HepG2 (cell line): ENCODE data around the gene N4BP2L1. TPM values are rescaled to one million over a fixed set of nuclear protein-coding genes. Genes with fewer than 3 reads are reported as not detected.

ENCODE experiments used
- AKNA ChIP-seq: sonication (generic); formaldehyde crosslinking; IDR thresholded peaks from 2 replicates; pipeline ENCODE4 v1.4.0; 2020; ENCODE audit warnings: missing genetic modification reagents, borderline replicate concordance
- ARNT2 ChIP-seq: sonication (generic); formaldehyde crosslinking; IDR thresholded peaks from 2 replicates; pipeline ENCODE4 v1.8.0; 2022; ENCODE audit warnings: mild to moderate bottlenecking, low read depth, missing genetic modification reagents, moderate library complexity
- CBX2 ChIP-seq, 2 experiments: fragments of 200-600 bp in 1 of 2; sonication (generic); formaldehyde crosslinking in 1 of 2; IDR thresholded peaks; 2 replicates each; pipeline versions ENCODE4 v1.7.0 to v1.8.1; 2018 to 2022; ENCODE audit warnings: low read depth in 2 of 2, low read length in 1 of 2, mild to moderate bottlenecking in 1 of 2, missing genetic modification reagents in 1 of 2
- FOXA3 ChIP-seq: IDR thresholded peaks from 2 replicates; pipeline ENCODE4 v1.6.1; 2016; ENCODE audit warnings: missing genetic modification reagents, missing compliant biosample characterization
- HDAC6 ChIP-seq: fragments of 200-600 bp; sonication (generic); IDR thresholded peaks from 2 replicates; pipeline ENCODE4 v1.7.0; 2017; ENCODE audit warnings: mild to moderate bottlenecking, antibody characterized with exemption, low read length, low read depth
- HOXA5 ChIP-seq: sonication (generic); formaldehyde crosslinking; IDR thresholded peaks from 2 replicates; pipeline ENCODE4 v1.4.0; 2020; ENCODE audit warnings: missing genetic modification reagents
- HOXA7 ChIP-seq: sonication (generic); formaldehyde crosslinking; IDR thresholded peaks from 2 replicates; pipeline ENCODE4 v1.8.1; 2022; ENCODE audit warnings: mild to moderate bottlenecking, missing genetic modification reagents, moderate library complexity
- KLF16 ChIP-seq, 2 experiments: sonication (generic) in 1 of 2; formaldehyde crosslinking in 1 of 2; IDR thresholded peaks; 2 replicates each; pipeline versions ENCODE4 v1.6.1 to v1.8.0; 2016 to 2023; ENCODE audit warnings: missing genetic modification reagents in 2 of 2, missing compliant biosample characterization in 1 of 2
- KMT2A ChIP-seq: sonication (generic); formaldehyde crosslinking; IDR thresholded peaks from 2 replicates; pipeline ENCODE4 v1.4.0; 2020; ENCODE audit warnings: missing genetic modification reagents
- LBX2 ChIP-seq: sonication (generic); formaldehyde crosslinking; IDR thresholded peaks from 2 replicates; pipeline ENCODE4 v1.5.0; 2020; ENCODE audit warnings: missing genetic modification reagents, mild to moderate bottlenecking, borderline replicate concordance
- MEF2D ChIP-seq: sonication (generic); formaldehyde crosslinking; IDR thresholded peaks from 2 replicates; pipeline ENCODE4 v1.5.1; 2020; ENCODE audit warnings: mild to moderate bottlenecking, missing genetic modification reagents
- REL ChIP-seq: sonication (generic); formaldehyde crosslinking; conservative IDR thresholded peaks from 2 replicates; pipeline ENCODE4 v1.8.0; 2022; ENCODE audit warnings: mild to moderate bottlenecking, missing genetic modification reagents, moderate library complexity
- RFXANK ChIP-seq: IDR thresholded peaks from 2 replicates; pipeline ENCODE4 v1.6.1; 2016
- SPEN ChIP-seq: sonication (generic); formaldehyde crosslinking; IDR thresholded peaks from 2 replicates; pipeline ENCODE4 v1.5.1; 2020; ENCODE audit warnings: low read depth, mild to moderate bottlenecking, missing genetic modification reagents
- YEATS2 ChIP-seq: sonication (generic); formaldehyde crosslinking; IDR thresholded peaks from 2 replicates; pipeline ENCODE4 v1.4.0; 2020; ENCODE audit warnings: missing genetic modification reagents, borderline replicate concordance
- ZBTB42 ChIP-seq: sonication (generic); formaldehyde crosslinking; IDR thresholded peaks from 2 replicates; pipeline ENCODE4 v1.5.0; 2020; ENCODE audit warnings: mild to moderate bottlenecking, missing genetic modification reagents
- ZBTB8A ChIP-seq: sonication (generic); formaldehyde crosslinking; IDR thresholded peaks from 2 replicates; pipeline ENCODE4 v1.4.0; 2020; ENCODE audit warnings: mild to moderate bottlenecking, low read depth, missing genetic modification reagents, borderline replicate concordance
- ZFY ChIP-seq: sonication (generic); formaldehyde crosslinking; IDR thresholded peaks from 2 replicates; pipeline ENCODE4 v1.4.0; 2020; ENCODE audit warnings: missing genetic modification reagents
- ZNF160 ChIP-seq: sonication (generic); formaldehyde crosslinking; IDR thresholded peaks from 2 replicates; pipeline ENCODE4 v1.8.0; 2022; ENCODE audit warnings: mild to moderate bottlenecking, inconsistent platforms, missing genetic modification reagents
- ZNF674 ChIP-seq: sonication (generic); formaldehyde crosslinking; IDR thresholded peaks from 2 replicates; pipeline ENCODE4 v1.5.0; 2020; ENCODE audit warnings: low read depth, mild to moderate bottlenecking, missing genetic modification reagents
- ZNF703 ChIP-seq: sonication (generic); formaldehyde crosslinking; IDR thresholded peaks from 2 replicates; pipeline ENCODE4 v1.5.1; 2020; ENCODE audit warnings: missing genetic modification reagents, mild to moderate bottlenecking, moderate library complexity, borderline replicate concordance
- ZNF790 ChIP-seq: sonication (generic); formaldehyde crosslinking; IDR thresholded peaks from 2 replicates; pipeline ENCODE4 v1.8.0; 2022; ENCODE audit warnings: missing genetic modification reagents, mild to moderate bottlenecking, borderline replicate concordance
- polyA plus RNA-seq, 8 experiments: library from polyadenylated mRNA; depleted of rRNA in 3 of 8; stranded (reverse) in 7 of 8; unstranded in 1 of 8; fragments of >200 nt; fragmentation: Illumina TruSeq in 4 of 8; extraction: Trizol in 4 of 8; gene quantifications; 2 replicates each; pipeline versions ENCODE4 v1.2.1 to v1.2.3, GENCODE V29; 2011 to 2016; ENCODE audit warnings: low read depth in 4 of 8, missing spikeins in 1 of 8, mixed read lengths in 1 of 8; ENCODE audit not compliant: insufficient read depth in 1 of 8
- total RNA-seq, 5 experiments: library from RNA; depleted of rRNA; stranded (reverse); fragments of >200 nt; fragmentation: Illumina TruSeq; extraction: Trizol; gene quantifications; 2 replicates each; pipeline ENCODE4 v1.2.3, GENCODE V29; 2016; ENCODE audit warnings: low read depth in 1 of 5
- TF ChIP-seq, protein P1 (sequence below): sonication (generic); formaldehyde crosslinking; IDR thresholded peaks from 2 replicates; pipeline ENCODE4 v1.8.1; 2023; ENCODE audit warnings: mild to moderate bottlenecking, moderate library complexity, missing genetic modification reagents
- TF ChIP-seq, protein P2 (sequence below): IDR thresholded peaks from 2 replicates; pipeline ENCODE4 v1.6.1; 2016; ENCODE audit warnings: missing genetic modification reagents, missing compliant biosample characterization

The N4BP2L1 gene
- total and polyA plus RNA-seq, 2 of the 13 experiments (the other 11 are each of a cell fraction or from before 2014, with no cell fraction given) = 13.2 to 34.5 TPM

- TF ChIP-seq ZBTB42 (CRISPR knock-in tag) (no peak; the same call in 1 of the 2 replicates), KMT2A (CRISPR knock-in tag) (0 out of 2 replicates have a peak, but pooled peaks have one; percentile 59), AKNA (CRISPR knock-in tag) (no peak), ZBTB8A (CRISPR knock-in tag) (no peak), MEF2D (CRISPR knock-in tag) (peak; percentile 75), SPEN (CRISPR knock-in tag) (peak; percentile 21; the same call in 1 of the 2 replicates), CBX2 (IDR thresholded peaks at IDR 0.05; ENCODE audit: low read depth, low read length) (no peak), CBX2 (CRISPR knock-in tag; IDR thresholded peaks at IDR 0.05; ENCODE audit: low read depth) (no peak), ZFY (CRISPR knock-in tag) (no peak; the same call in 1 of the 2 replicates), YEATS2 (CRISPR knock-in tag) (no peak), REL (CRISPR knock-in tag) (no peak), ZNF160 (CRISPR knock-in tag) (peak; percentile 38; the same call in 1 of the 2 replicates), LBX2 (no peak), ZNF790 (no peak), ZNF703 (CRISPR knock-in tag) (no peak), KLF16 (CRISPR knock-in tag; IDR thresholded peaks at IDR 0.05) (no peak), HDAC6 (no peak), ZNF674 (no peak), FOXA3 (CRISPR knock-in tag) (no peak), RFXANK (CRISPR knock-in tag) (no peak), ARNT2 (no peak), HOXA7 (CRISPR knock-in tag) (no peak), HOXA5 (CRISPR knock-in tag) (no peak)
- TF ChIP-seq, protein P1, sequence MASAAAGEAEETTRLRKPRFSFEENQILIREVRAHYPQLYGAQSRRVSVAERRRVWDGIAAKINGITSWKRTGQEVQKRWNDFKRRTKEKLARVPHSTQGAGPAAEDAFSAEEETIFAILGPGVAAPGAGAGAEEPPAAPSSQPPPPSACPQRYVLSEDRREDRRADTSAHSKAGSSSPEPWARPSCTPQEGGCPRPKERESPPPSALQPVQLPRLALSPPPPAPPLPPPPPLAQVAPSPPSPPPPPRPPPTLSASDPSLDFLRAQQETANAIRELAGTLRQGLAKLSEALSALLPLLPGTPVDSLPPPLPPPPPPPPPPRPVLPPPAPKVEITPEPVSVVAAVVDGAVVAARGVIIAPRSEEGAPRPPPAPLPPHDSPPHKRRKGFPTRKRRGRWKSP (CRISPR knock-in tag) = no peak; the same call in 1 of the 2 replicates
- TF ChIP-seq, protein P2, sequence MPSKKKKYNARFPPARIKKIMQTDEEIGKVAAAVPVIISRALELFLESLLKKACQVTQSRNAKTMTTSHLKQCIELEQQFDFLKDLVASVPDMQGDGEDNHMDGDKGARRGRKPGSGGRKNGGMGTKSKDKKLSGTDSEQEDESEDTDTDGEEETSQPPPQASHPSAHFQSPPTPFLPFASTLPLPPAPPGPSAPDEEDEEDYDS (CRISPR knock-in tag) = peak; percentile 35; the same call in 1 of the 2 replicates
These were observed 27.1 kb upstream of the N4BP2L1 start (continued) for GRCh38 chr13:32454886-32455593.
